SKM-1 treated with dmso at 0.1 percent for 144 hours (cell line): Measurements from ENCODE around the gene PLA2G4A.

Source experiments
- DNase-seq: peaks from one replicate; lab custom pipeline; 2025; ENCODE audit not compliant: unreplicated experiment; lab: John Stamatoyannopoulos, UW

Gene PLA2G4A

DNA sequence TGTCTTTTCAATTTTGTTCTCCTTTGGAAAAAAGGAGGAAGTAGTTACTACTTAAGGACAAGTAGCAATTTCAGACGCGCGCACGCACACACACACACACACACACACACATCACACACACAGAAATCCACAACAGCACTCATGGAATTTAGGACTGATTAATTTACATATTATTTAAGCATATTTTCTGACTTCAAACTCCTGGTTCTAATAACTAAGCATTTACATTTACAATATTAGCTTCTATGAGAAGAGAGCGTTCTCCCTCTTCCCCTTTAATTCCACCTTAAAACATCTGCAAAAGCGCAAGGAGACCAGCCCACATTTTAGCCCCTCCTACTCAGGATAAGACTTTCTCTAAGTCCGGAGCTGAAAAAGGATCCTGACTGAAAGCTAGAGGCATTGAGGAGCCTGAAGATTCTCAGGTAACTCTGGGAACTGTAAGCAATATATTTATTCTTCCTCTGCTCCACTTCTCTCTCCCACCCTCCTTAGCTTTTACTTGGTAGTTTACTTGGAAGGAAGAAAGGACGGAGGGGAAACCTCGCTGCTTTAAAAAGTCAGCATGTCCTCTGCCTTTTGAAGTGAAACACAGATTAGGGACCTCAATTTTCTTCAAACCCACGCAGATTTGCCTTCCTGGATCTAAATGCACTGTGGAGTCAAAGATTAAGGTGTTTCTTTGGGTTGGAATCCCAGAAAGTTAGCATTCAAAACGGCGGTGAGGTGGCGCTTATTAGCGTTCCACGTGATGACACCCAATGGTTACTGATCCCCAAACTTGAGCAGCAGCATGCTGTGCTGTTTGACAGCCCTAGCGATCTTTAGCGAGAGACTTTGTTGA, at the start of gene PLA2G4A:
Gene PLA2G4A (plus strand): TSS at position 339 of the 844 bp plus-strand sequence. CDS start 25,406 bp downstream, outside the sequence.
- DNase-seq = peak; percentile 95

DNA sequence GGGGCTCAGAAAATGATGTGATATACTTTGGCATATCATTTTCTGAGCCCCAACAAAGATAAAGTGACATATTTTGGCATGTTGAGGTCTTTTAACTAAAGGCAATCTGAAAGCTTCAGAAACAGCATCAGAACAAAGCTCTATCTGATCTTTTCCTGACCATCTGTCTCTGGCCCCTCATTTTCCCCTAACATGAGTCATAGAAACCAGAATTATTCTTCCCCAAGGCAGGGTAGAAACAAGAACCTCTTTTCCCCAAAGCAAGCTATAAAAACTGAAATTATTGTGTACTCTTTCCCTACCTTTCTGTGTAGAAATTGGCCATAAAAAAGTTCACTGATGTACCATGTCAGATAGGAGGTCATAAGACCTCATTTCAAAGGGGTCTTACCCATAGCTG, 48.7 kb upstream of the PLA2G4A start:
- no peak for DNase-seq

DNA sequence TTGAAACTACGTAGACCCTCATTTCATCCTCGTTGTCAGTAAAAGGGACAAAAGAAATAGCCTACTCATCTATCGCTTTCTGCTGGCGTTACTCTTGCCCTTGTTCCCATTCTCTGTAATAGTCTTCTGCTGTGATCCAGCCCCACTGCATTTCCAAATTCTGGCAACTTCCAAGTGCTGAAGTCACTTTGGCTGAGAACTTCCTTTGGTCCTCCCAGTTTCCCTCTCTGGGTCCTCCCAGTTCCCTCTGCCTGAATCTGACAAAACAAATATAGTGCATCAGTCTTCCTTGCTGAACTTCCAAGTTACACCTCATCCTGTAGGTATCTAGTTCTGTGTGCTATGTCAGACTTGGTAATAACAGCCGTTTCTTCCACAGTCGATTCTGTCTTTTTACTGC, 47.0 kb upstream of the PLA2G4A start:
- no peak for DNase-seq

DNA sequence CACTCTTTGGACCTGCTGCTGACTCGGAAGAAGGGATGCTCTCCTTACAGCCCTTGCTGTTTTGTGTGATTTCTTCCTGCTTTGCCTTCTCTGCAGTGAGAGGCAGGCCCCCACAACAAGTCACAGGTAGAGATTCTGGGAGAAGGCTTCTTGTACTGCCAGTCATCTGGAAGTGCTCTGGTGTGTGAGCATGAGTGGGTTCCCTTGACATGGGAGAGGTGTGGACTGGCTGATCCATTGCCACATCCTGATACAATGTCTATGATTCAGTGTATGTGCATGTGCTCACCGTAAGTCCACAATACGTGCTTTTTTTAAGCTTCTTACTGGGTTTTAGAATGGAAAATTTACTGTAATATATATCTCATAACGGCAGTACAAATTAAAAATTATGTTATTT, 46.0 kb upstream of the PLA2G4A start:
- no peak for DNase-seq

DNA sequence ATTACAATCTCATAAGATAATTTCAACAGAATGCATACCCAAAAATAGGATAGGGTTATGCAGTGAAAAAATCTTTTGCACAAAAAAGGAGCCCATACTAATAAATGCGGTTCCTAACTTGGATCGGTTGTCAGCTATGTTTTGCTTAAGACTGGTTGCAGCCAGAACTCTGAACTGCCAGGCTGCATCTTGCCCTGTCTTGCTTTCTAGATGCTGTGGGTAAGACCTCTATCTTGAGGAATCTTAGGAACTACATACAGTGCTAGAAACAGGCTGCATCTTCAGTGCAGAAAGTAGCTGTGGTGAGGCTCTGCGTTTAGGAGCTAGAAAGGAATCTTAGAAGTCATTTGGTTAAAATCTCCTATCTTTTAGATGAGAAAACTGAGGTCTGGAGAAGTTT, 45.6 kb upstream of the PLA2G4A start:
- no peak for DNase-seq

DNA sequence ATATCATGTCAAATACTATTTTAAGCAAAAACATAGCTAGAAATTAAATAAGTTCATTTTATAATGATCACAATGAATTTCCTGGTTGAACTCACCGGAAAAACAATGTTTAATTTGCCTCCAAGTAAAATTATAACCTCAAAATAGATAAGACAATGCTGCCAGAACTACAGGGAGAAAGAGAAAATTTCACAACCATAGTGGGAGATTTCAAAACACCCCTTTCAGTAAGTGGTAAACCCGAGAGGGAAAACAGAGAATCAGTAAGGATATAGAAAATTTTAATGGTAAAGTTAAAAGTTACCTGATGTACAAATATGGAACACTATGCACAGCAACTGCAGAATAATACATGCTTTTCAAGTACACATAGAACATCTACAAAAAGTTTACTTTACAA, 43.2 kb upstream of the PLA2G4A start:
- DNase-seq = peak; percentile 77

DNA sequence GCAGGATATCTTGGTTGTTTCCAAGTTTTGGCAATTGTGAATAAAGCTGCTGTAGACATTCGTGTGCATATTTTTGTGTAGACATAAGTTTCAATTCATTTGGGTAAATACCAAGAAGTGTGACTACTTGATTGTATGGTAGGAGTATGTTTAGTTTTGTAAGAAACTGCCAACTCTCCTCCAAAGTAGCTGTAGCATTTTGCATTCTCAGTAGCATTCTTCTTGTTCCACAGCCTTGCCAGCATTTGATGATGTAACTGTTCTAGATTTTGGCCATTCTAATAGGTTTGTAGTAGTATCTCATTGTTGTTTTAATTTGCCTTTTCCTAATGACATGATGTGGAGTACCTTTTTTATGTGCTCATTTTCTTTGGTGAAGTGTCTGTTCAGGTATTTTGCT, 38.6 kb upstream of the PLA2G4A start:
- no peak for DNase-seq

DNA sequence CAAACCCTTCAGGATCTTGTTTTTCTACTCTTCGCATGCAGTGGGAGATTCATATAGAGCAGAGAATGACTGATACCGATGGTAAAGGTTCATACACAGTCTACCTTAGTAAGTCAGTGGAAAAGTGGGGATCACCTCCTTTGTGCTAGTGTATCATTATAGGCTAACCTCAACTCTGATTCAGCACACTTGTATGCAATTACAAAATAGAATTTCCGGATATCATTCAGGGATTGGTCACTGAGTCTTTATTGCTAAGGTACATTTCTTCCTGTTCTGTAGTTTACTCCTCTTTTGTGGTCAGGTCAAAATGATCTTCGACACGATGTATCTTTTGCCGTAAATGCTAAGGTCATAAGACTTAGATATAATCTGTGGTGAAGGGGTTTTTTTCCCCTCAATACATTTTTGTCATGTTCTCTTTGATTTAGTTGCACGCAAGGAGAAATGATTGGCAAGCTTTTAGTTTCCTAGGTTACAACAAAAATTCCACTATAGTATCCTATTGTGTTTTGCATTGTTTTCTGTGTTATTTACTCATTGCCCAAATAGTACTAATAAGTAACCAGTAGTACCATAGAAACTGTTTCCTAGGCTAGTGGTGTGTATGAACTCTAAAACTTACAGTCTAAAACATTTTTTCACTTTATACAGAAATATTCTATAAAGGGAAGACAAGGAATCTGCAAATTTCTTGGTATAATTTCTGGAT, 35.7 kb upstream of the PLA2G4A start:
- DNase-seq = no peak

DNA sequence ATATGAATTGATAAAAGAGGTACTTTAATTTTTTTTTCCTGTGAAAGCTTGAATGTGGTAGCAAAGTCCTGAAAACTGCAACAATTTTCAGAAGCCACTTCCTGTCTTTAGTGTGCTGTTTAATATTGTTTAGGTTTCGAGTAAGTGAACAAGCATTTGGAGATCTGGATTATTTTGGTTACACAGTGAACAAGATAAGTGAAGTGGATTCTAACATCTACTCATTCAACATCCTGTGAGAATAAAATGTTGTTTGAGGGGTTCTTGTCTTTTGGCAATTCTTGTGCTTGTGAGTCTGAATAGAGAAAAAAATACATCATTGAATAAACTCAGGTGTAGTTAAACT, 35.2 kb upstream of the PLA2G4A start:
- DNase-seq = no peak

DNA sequence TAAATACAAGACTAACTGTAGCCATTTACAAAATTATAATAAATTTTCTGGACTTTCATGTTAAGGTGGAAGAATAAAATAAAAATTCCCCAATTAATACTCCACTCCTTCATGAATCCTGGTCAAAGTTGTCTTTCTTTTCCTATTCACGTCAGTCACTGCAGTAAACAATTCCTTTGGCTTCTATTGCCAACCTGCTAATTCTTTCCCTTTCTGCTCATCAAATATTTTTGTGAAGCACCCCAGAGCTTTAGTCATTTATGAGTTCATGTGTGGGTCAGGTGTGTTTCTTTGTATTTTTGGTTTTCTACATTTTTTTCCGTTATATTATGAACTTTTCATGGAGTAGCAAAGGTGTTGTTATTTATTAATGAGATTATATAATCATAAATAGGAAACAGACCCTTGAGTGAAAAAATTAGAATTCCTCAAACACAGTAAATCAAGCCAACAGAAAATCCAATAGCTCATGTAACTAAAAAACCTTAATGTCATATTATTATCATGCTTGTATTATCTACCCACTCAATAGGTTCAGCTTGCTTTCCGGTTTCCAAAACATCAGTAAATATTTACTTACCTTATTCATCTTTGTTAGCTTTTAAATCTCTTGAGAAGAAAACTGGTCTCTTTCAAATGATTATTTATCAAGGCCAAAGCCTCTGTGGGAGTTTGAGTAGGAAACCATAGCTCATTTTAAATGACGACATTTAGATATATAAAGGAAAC, 29.6 kb upstream of the PLA2G4A start:
- DNase-seq = no peak

DNA sequence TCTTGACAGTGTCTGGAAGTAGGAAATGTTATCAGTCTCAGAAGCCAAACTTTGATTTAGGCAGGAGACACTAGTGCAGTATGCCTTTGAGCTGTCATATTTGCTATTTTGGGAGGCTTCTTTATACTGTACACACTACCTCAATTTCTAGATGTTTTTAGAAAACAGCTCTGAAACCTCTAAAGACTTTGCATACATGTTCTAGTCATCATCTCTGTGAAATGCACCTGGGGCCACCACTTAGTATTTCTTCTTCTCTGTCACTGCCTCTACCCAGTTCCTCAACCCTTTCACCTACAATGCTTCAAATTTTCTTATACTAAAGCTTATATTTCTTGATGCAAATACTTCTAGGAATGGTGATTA, 29.1 kb upstream of the PLA2G4A start:
- no peak for DNase-seq

DNA sequence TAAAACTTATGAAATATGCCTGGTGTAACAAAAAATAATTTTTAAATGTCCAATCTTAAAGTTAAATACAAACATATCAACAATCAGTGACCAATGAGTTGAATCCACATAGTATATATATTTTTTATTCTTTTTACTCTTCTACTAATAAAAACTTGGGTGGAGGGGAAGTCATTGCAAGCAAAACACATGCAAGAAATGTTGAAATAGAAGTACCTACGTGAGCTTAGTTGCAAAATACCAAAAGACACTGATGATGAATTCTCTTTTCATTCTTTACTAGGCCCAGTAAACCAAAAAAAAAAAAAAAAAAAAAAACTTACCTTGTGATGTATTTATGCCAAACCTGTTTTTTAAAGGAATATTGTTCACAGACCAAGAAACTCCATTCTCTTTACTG, 26.4 kb upstream of the PLA2G4A start:
- DNase-seq = peak; percentile 55

DNA sequence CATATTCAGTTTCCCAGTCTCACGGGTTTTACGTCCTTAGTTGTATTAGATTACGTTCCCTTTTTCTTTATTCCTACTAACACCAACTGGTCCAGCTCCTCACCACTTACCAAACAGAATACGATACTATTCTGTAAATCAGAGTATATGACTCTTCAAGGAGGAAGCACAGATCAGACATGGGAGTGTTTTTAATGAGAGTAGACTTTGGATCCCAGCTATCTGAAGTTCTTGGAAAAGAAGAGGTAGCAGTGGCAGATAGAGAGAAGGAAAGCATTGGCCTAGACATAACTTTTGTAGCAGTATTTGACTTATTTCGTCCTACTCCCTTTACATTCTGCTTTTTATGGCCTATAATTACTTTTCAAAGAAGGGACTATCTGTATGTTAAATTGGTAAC, 24.1 kb upstream of the PLA2G4A start:
- no peak for DNase-seq

DNA sequence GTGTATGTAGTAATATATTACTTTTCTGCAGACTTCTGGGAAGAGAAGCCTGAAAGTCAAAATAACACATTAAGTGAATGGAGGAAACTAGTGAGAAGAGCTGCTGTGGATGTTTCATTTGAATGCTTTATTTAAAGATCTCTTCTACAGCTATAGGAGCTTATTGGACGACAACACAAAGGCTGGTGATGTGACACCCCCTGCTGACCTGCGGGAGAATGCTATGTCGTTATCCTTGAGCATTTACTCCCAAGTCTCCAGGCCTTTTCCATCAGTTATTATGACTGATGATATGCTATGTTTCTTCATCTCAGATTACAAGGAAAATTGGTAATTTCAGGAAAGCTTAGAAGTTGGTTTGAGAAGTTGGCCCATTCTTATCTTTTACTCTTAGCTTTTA, 22.3 kb upstream of the PLA2G4A start:
- DNase-seq = no peak

DNA sequence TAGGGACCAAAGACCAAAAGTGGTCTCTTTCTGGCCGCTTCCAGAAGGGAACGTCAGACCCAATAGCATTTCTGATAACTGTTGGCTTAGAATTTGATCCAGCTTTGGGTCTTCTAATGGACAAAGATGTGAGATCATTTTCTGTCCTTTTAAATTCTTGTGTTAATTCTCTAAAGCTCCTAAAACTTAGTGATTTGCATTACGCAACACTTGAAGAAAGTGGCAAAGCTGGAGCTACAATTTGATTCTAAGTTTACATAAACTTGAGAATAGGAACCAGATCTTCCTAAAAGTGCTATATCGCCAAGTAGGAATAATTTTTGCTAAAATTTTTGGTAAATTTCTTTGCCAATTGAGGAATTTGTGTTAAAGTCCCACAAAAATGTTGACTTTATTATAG, 21.6 kb upstream of the PLA2G4A start:
- DNase-seq = no peak

DNA sequence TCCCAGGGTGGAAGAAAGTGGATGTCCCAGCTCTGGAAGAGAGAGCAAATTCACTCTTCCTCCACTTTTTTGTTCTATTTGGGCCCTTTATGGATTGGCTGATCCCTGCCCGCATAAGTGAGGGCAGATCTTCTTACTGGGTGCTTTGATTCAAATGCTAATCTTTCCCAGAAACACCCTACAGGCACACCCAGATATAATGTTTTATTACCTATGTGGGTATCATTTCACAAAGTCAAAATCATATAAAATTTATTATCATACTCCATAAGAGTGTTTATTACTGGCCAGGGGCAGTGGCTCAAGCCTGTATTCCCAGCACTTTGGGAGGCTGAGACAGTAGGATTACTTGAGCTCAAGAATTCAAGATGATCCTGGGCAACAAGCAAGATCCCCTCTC, 16.9 kb upstream of the PLA2G4A start:
- no peak for DNase-seq

DNA sequence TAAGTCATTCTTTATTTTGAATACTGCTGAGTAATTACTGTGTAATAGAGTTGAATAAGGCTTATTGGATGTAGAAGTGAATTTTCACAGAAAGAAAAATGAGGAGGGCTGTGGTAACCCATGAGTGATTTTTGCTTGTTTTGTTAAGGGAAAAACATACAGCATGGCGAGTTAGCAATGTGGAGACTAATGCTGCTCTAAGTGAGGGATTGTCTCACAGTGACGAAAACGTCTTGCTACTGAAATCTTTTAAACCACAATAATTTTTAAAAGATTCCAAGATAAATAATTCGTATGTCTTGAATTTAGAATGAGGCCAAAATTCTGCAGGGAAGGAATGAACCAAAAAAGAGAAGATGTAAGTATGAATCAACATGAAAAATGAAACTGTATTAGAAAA, 16.2 kb upstream of the PLA2G4A start:
- DNase-seq = no peak

DNA sequence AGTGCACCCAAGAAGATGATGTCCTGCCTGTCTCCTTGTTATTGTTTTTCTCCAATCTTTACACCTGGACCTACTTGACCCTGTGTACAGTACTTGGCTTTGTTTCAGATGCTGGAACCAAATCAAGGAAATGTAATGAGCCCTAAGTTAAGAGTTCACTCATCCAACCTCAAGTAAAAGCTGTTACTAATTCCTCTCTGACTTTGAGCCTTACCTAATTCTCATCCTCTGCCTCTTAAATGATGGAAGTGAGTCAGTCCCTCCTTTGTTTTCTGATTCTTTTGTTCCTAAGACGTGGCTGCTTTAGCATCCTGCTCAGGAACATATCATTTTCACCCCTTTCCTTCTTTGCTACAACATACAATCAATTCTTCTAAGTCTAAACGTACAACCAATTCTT, 15.3 kb upstream of the PLA2G4A start:
- DNase-seq = no peak

DNA sequence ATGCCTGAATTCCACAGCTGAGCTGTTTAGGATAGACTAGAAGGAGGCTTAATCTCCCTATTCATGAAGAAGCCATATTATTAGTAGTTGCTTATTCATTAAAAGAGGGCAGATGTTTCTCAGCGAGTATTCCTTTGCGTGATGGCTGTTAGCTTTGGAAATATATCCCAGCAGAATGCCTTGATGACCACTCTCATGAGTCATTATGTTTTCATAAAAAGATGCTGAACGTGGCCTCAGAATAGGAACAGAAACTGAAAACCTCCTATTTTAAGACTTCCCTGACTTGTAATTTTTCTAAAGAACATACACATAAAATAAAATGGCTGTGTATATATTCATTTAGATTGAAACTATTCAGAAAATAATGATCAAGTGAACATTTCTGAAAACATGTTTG, 9.6 kb upstream of the PLA2G4A start:
- DNase-seq = peak; percentile 10

DNA sequence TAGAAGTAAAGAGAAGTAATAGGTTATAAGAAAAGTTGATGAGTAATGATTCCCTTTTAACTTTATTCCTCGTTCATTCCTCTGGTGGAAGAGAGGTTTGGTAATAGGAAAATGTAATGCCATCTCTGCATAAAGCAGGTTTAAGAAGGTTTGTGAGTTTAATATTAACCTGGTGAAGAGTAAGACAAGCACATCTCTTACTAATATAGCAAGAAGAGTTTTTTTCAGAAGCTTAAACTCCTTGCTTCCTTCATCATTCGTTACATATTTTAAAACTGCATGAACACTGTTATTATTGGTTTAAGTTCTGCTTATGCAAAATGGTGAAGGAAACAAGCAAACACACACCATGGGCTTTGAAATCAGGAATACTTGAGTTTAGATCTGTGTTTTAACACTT, 9.2 kb upstream of the PLA2G4A start:
- DNase-seq = no peak

DNA sequence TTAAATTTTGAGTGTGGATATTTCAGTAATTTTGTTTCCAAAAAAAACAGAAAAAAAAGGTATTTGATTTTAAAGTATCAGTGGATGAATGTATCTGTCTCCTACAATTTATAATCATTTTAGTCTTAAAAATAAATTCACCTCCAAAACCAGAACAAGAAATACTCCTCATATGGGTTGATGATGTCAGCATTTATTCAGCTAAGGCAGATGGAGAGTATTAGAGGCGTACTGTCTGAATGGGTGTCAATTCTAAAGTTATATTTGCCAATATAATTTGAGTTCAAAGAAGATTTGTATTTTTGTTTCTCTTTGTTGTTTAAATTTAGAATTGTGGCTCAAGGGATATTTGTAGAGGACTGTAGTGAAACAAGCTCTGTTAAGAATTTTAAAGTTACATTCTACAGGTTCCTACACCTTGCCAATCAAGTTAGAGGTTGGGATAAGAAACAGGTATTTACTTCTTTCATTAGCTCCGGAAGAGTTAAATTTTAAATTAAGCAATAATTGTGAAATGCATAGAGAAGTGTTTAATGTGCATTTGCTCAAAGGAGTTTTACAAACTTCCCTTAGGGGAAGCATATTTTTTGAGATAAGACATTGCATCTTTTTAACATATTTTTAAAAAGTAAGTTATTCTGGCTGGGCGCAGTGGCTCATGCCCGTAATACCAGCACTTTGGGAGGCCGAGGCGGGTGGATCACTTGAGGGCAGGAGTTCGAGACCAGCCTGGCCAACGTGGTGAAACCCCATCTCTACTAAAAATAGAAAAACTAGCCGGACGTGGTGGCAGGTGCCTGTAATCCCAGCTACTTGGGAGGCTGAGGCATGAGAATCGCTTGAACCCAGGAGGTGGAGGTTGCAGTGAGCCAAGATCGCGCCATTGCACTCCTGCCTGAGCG, 1.2 kb downstream of the PLA2G4A start:
- peak; percentile 44 for DNase-seq
